GM19438 (cell line): ENCODE results near the gene EDAR.

ENCODE experiments used
- ATAC-seq: cut with Tn5 transposase; IDR thresholded peaks from one replicate; pipeline ENCODE4 v1.9.1; 2021; ENCODE audit warnings: low read depth; ENCODE audit not compliant: unreplicated experiment

The EDAR gene

DNA sequence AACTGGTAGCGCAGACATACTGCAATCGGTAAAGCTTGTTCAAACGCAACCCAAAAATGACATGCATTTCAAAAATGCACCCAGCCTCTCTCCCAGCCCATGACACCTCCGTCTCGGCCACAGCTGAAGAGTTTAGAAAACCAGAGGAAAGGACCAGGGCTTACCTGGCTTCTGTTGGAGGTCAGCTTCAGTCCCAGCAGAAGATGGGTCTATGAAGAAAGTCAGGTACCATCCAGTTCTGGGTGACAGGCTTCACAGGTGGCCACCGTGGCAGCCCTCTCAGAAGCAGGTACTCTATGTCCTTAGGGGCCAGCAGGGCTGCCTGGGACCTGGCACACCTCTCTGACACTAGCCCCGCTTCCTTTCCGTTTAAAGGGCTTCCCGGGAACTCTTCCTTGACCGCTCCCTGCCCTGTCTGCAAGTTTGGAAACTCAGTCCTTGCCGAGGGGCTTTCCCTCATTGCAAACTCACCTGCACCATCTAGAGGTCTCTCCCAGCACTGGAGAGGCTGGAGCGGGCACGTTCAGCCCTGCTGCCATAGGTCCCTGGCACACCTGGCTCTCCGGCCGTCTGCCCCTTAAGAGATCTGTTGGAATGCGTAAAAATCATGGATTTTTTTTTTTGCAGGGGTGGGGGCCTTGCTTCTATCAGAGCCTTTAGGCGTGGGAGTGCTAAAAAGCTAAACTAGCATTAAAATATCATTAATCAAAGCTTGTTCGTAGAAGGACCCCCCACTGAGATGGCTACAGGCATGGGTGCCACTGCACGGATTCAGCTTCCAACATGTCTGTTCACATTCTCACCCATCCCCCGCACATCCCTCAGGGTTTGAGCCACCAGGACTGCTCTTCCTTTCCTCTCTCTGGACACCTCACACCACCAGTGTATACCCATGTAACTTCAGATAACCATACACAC, at the start of gene EDAR:
Gene EDAR, minus strand, starts transcription at position 425 of the 918 bp plus-strand sequence. CDS start 58,206 bp downstream, outside the sequence.
- ATAC-seq: no peak

DNA sequence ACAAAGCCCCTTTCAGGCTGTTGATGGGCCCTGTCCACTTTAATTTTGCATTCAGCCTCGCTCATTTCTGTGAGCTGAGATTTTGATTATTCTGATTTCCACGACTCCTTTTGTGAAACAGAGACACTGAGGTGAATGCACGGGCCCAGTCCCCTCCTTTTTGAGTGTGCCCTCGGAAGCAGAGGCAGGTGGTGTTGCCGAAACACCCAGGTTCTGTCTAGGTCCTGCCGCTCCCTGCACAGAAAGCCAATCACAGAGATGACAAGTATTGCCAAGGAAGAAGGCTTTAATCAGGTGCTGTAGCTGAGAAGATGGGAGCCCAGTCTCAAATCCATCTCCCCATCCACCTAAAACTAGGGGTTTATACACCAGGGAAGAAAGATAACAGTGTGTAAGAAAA, 44.2 kb upstream of the EDAR start:
- ATAC-seq: no peak

DNA sequence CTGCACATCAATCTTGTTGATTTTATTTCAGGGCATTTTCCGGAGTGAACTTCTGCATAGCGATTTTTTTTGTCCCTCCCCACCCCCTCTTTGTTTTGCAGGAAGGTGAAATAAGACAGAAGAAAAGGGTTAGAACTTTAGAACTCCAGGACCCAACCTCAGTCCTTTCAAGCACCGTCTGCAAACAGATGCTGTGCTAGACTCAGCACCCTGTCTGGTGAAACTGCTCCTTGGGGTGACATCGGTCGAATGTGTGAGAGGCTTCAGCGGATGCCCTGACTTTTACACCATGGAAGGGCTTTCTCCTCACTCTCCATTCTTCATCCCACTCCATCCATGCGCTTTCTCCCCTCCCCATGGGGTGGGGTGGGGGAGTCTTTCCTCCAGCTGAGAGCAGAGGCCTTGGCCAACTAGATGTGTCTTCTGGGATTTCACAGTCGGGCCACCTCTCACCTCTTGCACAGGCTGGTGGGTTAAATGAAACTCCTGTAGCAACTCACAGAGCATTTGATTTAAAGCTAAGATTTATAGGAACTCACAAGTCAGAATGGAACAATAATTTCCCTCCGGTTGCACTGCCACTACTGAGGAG, 43.3 kb upstream of the EDAR start:
- ATAC-seq: no peak

GRCh38 chr2:109031476-109032228, 42.6 kb upstream of the EDAR start:
- no peak for ATAC-seq

DNA sequence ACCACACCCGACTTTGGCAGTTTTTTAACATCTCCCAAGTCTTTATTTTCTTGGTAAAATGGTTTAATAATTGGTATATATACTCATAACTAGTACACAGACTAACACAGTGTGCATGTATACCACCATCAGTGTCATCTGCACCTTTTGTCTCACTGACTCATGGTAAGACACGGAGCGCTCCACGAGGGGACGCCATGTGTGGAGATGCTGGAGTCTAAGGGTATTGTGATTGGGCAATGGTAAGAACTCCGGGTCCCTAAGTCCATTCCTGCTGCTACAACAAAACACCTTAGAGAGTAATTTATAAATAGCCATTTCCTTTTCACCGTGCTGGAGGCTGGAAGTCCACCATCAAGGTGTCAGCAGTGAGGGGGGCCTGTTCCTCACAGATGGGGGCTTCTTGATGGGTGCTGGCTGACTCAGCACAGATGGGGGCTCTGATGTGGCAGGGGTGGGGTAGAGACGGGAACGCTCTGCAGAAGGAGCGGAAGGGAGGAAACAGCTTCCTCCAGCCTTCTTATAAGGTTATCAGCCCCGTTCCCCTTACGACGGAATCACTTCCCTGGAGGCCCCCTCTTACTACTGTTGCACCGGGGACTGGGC, 42.0 kb upstream of the EDAR start:
- no peak for ATAC-seq

DNA sequence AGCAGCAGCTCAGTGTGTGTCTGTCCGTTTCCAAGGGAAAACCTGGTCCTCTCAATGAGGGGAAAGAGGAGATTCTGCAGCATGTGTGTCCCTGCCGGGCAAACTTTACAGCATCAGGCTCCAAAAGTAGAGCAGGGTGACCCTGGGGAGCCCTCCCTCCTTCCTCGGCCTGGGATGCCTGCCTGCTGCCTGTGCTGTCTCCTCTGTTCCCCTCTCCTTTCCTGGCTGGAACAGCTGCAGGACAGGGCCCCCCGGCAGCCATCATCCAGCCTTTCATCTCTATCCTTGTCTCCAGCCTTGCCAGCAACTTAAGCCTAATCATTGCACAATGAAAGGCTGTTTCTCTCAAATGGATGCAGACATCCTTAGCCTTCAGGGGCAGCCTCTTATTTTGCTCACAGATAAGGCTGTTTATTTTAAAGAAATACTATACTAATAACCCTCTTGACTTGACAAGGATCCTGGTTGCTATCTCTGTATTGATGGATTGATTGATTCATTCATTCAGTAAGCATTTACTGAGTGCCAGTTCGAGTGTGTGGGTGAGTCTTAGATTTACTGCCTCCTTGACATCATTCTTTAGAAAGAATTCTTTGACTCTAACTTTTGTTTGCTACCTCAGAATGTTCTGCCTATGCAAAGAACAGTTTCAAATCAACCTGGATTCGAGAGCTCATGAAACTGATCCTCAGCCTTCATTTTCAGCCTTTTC, 40.6 kb upstream of the EDAR start:
- no peak for ATAC-seq

DNA sequence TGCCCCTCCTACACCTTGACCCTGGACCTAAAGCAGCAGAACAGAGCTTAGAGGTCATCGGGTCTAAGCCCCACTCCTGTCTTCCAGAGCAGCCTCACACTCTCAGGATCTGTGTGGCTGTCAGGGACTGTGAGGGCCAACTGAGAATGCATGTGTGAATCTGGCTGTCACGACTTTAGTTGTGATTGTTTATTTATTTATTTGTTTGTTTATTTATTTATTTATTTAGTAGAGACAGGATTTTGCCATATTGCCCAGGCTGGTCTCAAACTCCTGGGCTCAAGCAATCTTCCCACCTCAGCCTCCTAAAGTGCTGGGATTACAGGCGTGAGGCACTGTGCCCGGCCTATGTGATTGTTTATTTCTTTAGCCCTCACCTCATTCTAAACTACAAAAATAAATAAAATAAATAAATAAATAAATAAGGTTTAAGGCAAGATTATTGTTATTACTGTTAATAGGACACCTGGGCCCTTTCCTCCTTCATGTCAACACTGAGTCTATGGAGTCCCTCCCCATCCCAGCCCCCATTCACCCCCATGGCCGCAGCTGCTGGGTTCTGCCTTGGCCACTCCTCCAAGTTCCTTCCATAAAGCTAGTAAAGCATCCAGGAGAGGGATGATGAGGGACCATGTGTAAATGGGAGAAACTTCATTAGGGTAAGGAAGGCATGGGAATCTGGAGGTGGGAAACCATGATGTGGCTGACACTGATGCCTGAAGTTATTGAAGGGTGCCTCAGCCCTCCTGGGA, 39.9 kb upstream of the EDAR start:
- no peak for ATAC-seq

- ATAC-seq: no peak
Measured at GRCh38 chr2:109028277-109028676, 39.3 kb upstream of the EDAR start.

- no peak for ATAC-seq
Measured at GRCh38 chr2:109027702-109028101, 38.7 kb upstream of the EDAR start.

DNA sequence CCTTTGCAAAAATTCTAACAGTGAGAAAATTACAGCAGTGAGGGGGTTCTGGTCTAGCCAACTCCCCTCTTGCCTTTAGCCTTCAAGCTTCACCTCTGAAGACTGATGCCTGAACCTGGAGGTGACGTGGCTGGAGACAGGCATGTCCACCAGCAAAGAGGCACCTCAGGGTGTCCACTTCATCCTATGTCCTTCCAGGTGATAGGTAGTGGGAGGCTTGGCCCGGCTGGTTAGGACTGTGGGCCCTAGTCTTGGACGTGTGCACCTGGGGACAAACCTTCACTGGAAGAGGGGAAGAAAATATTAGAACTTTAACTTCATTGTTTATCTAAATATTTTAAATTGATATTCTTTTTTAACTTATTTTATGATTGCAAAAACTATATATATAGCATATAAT, 35.5 kb upstream of the EDAR start:
- ATAC-seq: no peak

- no peak for ATAC-seq
Measured at GRCh38 chr2:109021895-109022300, 32.9 kb upstream of the EDAR start.

GRCh38 chr2:109020217-109020637, 31.2 kb upstream of the EDAR start:
- ATAC-seq: no peak

DNA sequence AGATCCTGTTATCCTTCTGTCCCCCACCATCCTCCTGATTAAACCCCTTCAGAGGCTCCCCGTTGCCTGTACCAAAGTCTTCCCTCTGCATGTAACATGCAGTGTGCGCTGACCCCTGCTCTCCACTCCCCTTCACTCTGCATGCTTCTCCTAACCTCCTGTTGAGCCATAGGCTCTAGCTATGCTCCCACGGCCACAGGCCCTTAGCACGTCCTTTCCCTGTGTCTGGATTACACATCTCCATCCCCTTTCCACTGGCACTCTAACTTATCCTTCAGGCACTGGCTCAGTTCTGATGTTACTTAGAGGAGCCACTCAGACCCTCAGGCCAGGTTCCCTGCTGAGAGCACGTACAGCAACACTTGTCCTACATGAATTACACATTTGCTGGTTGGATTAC, 29.4 kb upstream of the EDAR start:
- no peak for ATAC-seq

DNA sequence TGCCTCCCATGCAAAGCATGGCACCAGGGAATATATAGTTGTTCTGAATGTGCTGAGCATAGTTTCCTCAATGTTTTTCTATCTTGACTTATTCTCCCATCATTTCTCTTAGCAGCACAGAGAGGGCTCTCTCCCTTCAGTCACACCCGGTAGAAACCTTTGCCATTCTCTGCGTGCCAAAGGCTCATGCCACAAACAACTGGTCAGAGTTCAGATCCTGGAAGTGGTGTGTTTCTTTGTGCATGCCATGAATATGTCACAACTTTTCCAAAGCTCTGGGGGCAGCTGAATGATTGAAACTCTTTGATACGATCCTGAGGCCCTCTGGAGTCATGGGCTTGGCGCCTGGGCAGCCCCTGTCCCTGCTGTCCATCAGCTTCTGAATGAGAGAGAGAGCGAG, 28.0 kb upstream of the EDAR start:
- no peak for ATAC-seq

GRCh38 chr2:109016376-109016775, 27.4 kb upstream of the EDAR start:
- ATAC-seq: no peak

- ATAC-seq: no peak
Measured at GRCh38 chr2:109014476-109014875, 25.5 kb upstream of the EDAR start.

DNA sequence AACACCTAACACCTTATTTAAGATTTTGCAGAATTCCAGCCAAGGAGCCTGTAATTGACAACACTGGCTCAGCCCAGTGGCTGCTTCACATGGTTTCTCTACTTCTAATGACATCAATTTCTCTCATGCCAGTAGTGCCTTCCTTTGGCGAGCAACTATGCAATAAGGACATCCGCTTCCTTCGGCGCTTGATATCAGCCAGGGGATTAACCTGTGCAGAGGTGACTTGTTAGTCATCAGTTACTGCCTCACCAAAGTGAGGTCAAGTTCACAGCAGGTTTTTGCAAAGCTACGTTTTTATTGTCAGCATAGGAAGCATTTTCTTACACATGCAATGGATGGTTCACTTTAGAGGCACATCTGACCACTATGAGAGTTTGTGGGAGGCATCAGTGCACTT, 24.0 kb upstream of the EDAR start:
- ATAC-seq: no peak

GRCh38 chr2:109009920-109010610, 21.0 kb upstream of the EDAR start:
- ATAC-seq: no peak

DNA sequence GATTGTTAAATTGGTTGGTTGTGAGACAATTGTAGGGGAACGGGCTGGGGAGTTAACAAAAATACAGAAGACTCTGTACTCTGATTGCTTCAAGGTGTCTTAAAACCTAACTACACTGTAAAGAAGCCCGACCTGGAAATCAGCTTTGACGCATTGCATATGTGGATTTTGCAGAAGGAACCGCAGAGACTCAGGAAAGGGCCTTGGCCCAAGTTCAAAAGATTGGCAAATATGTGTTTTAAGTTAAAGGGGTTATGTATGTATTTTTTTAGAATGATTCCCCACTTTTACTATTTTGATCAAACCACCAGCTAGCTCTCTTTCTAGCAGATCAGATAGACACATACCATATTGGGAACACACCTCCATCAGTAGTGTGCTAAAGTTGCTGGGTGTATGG, 18.0 kb upstream of the EDAR start:
- ATAC-seq: no peak
